ENCODE results near the gene RFX2. TPM values are rescaled to one million over a fixed set of nuclear protein-coding genes. Genes with fewer than 3 reads are reported as not detected.
"Not testable (repeated sequence)": the region's sequence is repeated elsewhere in the genome, so short reads cannot be mapped to it uniquely, and the experiment has no call there.

Gene RFX2
- total and polyA plus RNA-seq, 2 donors from 2014 or later: 4.6 to 12.6 TPM

- H3K9me3 ChIP-seq (ENCODE audit: control insufficient read depth in 2 of 3, insufficient read depth in 1 of 3, low read length in 3 of 3): no peaks in the 10 kb centered on the region
- FAIRE-seq (no peak), DNase-seq (peak in 1 of 5 donors; percentile 35)
- H3K9ac ChIP-seq (ENCODE audit: low read length in 3 of 3): no peak overlapping the region
- no peaks in the 10 kb centered on the region for H3K27me3 ChIP-seq (ENCODE audit: control insufficient read depth, insufficient read depth, low read length)
- no peak overlapping the region for H3K4me3 ChIP-seq (ENCODE audit: low read length in 3 of 3)
- H3K27ac ChIP-seq (ENCODE audit: low read depth in 2 of 2, low read length in 2 of 2): no peak overlapping the region
- intact Hi-C loops (cut with DNase I): no loop called here
- H3K4me1 ChIP-seq (ENCODE audit: control insufficient read depth in 2 of 3, insufficient read depth in 2 of 3, low read depth in 1 of 3, low read length in 3 of 3): no peaks in the 10 kb centered on the region
- TF ChIP-seq CTCF (IDR thresholded peaks at IDR 0.05; ENCODE audit: borderline replicate concordance, extremely low read depth, insufficient read depth): no peak
- H3K36me3 ChIP-seq (ENCODE audit: control insufficient read depth in 2 of 3, insufficient read depth in 3 of 3, low read length in 3 of 3): no peaks in the 10 kb centered on the region
Observed at GRCh38 chr19:6010107-6010506, 100.2 kb downstream of the RFX2 start.

- TF ChIP-seq CTCF (IDR thresholded peaks at IDR 0.05; ENCODE audit: borderline replicate concordance, extremely low read depth, insufficient read depth): no peak
- DNase-seq (no peak), FAIRE-seq (no peak)
- Histone ChIP-seq H3K27me3 (ENCODE audit: control insufficient read depth, insufficient read depth, low read length) (no peaks in the 10 kb centered on the region), H3K9me3 (ENCODE audit: control insufficient read depth in 2 of 3, insufficient read depth in 1 of 3, low read length in 3 of 3) (no peaks in the 10 kb centered on the region), H3K4me1 (ENCODE audit: control insufficient read depth in 2 of 3, insufficient read depth in 2 of 3, low read depth in 1 of 3, low read length in 3 of 3) (no peaks in the 10 kb centered on the region), H3K36me3 (ENCODE audit: control insufficient read depth in 2 of 3, insufficient read depth in 3 of 3, low read length in 3 of 3) (no peaks in the 10 kb centered on the region), H3K4me3 (ENCODE audit: low read length in 3 of 3) (no peak overlapping the region), H3K27ac (ENCODE audit: low read depth in 2 of 2, low read length in 2 of 2) (no peak overlapping the region), H3K9ac (ENCODE audit: low read length in 3 of 3) (no peak overlapping the region)
- intact Hi-C loops (cut with DNase I): no loop called here
Observed at GRCh38 chr19:6007866-6008265, 102.4 kb downstream of the RFX2 start.

GRCh38 chr19:6006896-6007295 is 103.4 kb downstream of the RFX2 start:
- Histone ChIP-seq H3K27me3 (ENCODE audit: control insufficient read depth, insufficient read depth, low read length) (no peaks in the 10 kb centered on the region), H3K4me1 (ENCODE audit: control insufficient read depth in 2 of 3, insufficient read depth in 2 of 3, low read depth in 1 of 3, low read length in 3 of 3) (no peaks in the 10 kb centered on the region), H3K36me3 (ENCODE audit: control insufficient read depth in 2 of 3, insufficient read depth in 3 of 3, low read length in 3 of 3) (no peaks in the 10 kb centered on the region), H3K27ac (ENCODE audit: low read depth in 2 of 2, low read length in 2 of 2) (no peak overlapping the region), H3K4me3 (ENCODE audit: low read length in 3 of 3) (no peak overlapping the region), H3K9ac (ENCODE audit: low read length in 3 of 3) (no peak overlapping the region), H3K9me3 (ENCODE audit: control insufficient read depth in 2 of 3, insufficient read depth in 1 of 3, low read length in 3 of 3) (no peaks in the 10 kb centered on the region)
- DNase-seq (peak in 1 of 5 donors; percentile 65), FAIRE-seq (no peak)
- intact Hi-C loops (cut with DNase I): no loop called here
- no peak for TF ChIP-seq CTCF (IDR thresholded peaks at IDR 0.05; ENCODE audit: borderline replicate concordance, extremely low read depth, insufficient read depth)

GRCh38 chr19:6006070-6006446 is 104.2 kb downstream of the RFX2 start:
- H3K27me3 ChIP-seq (ENCODE audit: control insufficient read depth, insufficient read depth, low read length); intact Hi-C loops (cut with DNase I); H3K4me1 ChIP-seq (ENCODE audit: control insufficient read depth in 2 of 3, insufficient read depth in 2 of 3, low read depth in 1 of 3, low read length in 3 of 3); H3K27ac ChIP-seq (ENCODE audit: low read depth in 2 of 2, low read length in 2 of 2); H3K9me3 ChIP-seq (ENCODE audit: control insufficient read depth in 2 of 3, insufficient read depth in 1 of 3, low read length in 3 of 3); H3K9ac ChIP-seq (ENCODE audit: low read length in 3 of 3); FAIRE-seq; H3K4me3 ChIP-seq (ENCODE audit: low read length in 3 of 3); H3K36me3 ChIP-seq (ENCODE audit: control insufficient read depth in 2 of 3, insufficient read depth in 3 of 3, low read length in 3 of 3): not testable (repeated sequence)
- peak in 1 of 5 donors; percentile 17 for DNase-seq

Measured in kidney (tissue), 14 donors.